ENCODE results near the gene DPYD.
A peak's percentile ranks its signal among the peaks of the same experiment; 100 is the strongest.

Gene DPYD

GRCh38 chr1:97433824-97434177 is 487.0 kb downstream of the DPYD start:
- TF ChIP-seq CTCF (IDR thresholded peaks at IDR 0.05; ENCODE audit: low read depth, low read length, missing control alignments): no peak
- no peak for DNase-seq (ENCODE audit: extremely low read depth, low read depth)
- H3K4me3 ChIP-seq (replicated peaks; ENCODE audit: low read depth, low read length): no peak overlapping the region

GRCh38 chr1:97433094-97433823 is 487.6 kb downstream of the DPYD start:
- no peak for TF ChIP-seq CTCF (IDR thresholded peaks at IDR 0.05; ENCODE audit: low read depth, low read length, missing control alignments)
- DNase-seq (ENCODE audit: extremely low read depth, low read depth): peak; percentile 59
- no peak overlapping the region for H3K4me3 ChIP-seq (replicated peaks; ENCODE audit: low read depth, low read length)

GRCh38 chr1:97427371-97427770 is 493.5 kb downstream of the DPYD start:
- no peak for TF ChIP-seq CTCF (IDR thresholded peaks at IDR 0.05; ENCODE audit: low read depth, low read length, missing control alignments)
- no peak overlapping the region for H3K4me3 ChIP-seq (replicated peaks; ENCODE audit: low read depth, low read length)
- no peak for DNase-seq (ENCODE audit: extremely low read depth, low read depth)

GRCh38 chr1:97424209-97424608 is 496.6 kb downstream of the DPYD start:
- DNase-seq (ENCODE audit: extremely low read depth, low read depth): no peak
- TF ChIP-seq CTCF (IDR thresholded peaks at IDR 0.05; ENCODE audit: low read depth, low read length, missing control alignments): no peak

GRCh38 chr1:97423403-97423802 is 497.4 kb downstream of the DPYD start:
- no peak for DNase-seq (ENCODE audit: extremely low read depth, low read depth)
- H3K4me3 ChIP-seq (replicated peaks; ENCODE audit: low read depth, low read length): no peak overlapping the region
- TF ChIP-seq CTCF (IDR thresholded peaks at IDR 0.05; ENCODE audit: low read depth, low read length, missing control alignments): no peak

More at GRCh38 chr1:97424209-97424608, 496.6 kb downstream of the DPYD start:
- H3K4me3 ChIP-seq (replicated peaks; ENCODE audit: low read depth, low read length): no peak overlapping the region

- H3K4me3 ChIP-seq (replicated peaks; ENCODE audit: low read depth, low read length): no peak overlapping the region
- no peak for TF ChIP-seq CTCF (IDR thresholded peaks at IDR 0.05; ENCODE audit: low read depth, low read length, missing control alignments)
- no peak for DNase-seq (ENCODE audit: extremely low read depth, low read depth)
Measured at GRCh38 chr1:97417661-97418060, 503.2 kb downstream of the DPYD start.

All from HFF-Myc (cell line).